Stimulated activated CD8-positive, alpha-beta memory T cell treated with anti-CD3 and anti-CD28 coated beads, Interleukin-12 subunit alpha, Interleukin-12 subunit beta, amount 100 ng/mL, for 24 hours (primary cell): ENCODE data around the gene BRAT1.
"Not testable (repeated sequence)": the region's sequence is repeated elsewhere in the genome, so short reads cannot be mapped to it uniquely, and the experiment has no call there.

Experiments used
- DNase-seq: peaks from one replicate; pipeline ENCODE4 v3.0.0-alpha.2; 2020; ENCODE audit errors: extremely low read depth

The BRAT1 gene

DNA sequence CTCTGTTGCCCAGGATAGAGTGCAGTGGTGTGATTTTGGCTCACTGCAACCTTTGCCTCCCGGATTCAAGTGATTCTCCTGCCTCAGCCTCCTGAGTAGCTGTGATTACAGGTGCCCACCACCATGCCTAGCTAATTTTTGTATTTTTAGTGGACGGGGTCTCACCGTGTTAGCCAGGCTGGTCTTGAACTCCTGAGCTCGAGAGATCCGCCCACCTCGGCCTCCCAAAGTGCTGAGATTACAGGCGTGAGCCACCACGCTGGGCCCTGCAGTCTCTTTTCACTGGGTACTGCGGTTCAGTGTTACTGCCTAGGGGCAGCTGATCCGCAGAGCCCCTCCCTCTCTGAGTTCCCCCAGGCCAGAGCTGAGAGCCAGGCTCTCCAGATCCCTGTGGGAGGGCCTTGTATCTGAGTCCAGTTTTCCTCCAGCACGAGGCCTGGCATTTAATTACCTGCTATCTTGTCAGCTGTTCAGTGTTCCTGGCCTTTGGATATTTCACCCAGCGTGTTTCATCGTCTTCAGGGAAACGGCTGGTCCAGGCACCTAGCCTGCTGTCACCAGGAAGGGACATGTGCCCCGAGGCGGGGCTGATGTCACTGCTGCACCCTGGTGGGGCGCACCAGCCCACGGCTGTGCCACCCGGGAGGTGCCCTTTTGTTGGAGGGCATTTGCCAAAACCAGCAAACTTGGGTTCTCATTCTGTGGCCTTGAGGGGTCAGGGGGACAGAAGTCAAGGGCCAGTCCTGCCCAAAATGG lies 19.3 kb downstream of the BRAT1 start:
- DNase-seq = not testable (repeated sequence)

DNA sequence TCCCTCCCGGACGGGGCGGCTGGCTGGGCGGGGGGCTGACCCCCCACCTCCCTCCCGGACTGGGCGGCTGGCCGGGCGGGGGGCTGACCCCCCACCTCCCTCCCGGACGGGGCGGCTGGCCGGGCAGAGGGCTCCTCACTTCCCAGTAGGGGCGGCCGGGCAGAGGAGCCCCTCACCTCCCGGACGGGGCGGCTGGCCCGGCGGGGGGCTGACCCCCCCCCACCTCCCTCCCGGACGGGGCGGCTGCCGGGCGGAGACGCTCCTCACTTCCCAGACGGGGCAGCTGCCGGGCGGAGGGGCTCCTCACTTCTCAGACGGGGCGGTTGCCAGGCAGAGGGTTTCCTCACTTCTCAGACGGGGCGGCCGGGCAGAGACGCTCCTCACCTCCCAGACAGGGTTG lies 21.1 kb downstream of the BRAT1 start:
- not testable (repeated sequence) for DNase-seq

DNA sequence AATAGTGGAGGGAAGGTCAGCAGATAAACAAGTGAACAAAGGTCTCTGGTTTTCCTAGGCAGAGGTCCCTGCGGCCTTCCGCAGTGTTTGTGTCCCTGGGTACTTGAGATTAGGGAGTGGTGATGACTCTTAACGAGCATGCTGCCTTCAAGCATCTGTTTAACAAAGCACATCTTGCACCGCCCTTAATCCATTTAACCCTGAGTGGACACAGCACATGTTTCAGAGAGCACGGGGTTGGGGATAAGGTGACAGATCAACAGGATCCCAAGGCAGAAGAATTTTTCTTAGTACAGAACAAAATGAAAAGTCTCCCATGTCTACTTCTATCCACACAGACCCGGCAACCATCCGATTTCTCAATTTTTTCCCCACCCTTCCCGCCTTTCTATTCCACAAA lies 21.8 kb downstream of the BRAT1 start:
- DNase-seq = not testable (repeated sequence)

DNA sequence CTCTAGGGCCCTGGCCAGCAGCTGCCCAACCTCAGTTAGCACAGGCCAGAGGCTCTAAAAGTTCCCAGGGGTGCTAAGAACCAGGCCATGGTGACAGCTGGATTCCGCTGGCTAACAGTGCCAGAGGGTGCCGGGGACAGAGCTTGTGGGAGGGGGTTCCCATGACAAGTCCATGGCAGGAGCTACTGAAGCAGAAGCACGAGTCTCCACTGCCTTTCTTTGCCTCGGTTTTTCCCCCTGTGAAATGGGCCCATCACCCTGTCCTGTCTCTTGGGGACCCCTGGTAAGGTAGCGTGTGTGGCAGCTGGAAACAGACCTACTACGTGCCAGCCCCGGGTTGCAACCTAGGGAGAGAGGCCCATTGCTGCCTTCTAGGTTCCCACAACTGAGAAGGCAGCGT lies 22.5 kb downstream of the BRAT1 start:
- not testable (repeated sequence) for DNase-seq

DNA sequence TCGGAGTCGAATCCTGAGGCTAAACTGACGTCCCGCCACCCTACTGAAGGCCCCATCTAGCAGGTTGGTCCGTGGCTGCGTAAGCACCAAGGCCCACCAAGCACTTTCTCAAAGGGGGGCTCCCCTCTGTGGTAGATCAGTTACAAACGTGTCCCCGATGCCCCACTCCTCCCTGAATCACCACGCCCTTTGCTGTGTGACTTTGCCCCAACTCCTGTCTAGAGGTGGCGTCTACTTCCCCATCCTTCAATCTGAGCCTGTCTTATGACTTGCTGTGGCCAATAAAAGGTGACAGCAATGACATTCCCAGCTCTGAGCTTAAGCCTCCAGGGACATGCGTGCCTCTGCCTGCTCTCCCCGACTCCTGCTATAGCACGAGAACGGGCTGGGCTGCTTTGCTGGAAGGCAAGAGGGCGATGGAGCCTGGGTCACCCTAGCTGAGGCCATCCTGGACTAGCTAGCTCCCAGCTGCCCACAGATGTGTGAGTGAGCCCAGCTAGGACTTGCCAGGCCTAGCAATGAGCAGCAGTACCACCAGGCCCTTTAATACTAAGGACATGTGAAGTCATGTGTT lies 23.0 kb downstream of the BRAT1 start:
- DNase-seq = not testable (repeated sequence)

DNA sequence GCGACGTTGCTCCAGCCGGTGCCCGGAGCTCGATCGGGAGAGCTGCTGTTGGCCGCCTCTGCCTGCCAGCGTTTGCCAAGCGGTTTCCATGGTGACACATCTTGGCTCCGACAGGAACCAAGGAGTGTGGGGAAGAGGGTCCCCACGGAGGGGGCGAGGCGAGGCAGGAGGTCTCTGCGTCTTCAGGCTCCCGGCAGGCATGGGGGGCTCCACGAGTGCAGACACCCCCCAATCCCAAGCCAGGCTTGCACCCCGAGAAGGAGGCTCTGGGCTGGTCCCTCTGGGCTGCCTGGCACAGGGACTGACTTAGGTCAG lies 23.6 kb downstream of the BRAT1 start:
- not testable (repeated sequence) for DNase-seq

DNA sequence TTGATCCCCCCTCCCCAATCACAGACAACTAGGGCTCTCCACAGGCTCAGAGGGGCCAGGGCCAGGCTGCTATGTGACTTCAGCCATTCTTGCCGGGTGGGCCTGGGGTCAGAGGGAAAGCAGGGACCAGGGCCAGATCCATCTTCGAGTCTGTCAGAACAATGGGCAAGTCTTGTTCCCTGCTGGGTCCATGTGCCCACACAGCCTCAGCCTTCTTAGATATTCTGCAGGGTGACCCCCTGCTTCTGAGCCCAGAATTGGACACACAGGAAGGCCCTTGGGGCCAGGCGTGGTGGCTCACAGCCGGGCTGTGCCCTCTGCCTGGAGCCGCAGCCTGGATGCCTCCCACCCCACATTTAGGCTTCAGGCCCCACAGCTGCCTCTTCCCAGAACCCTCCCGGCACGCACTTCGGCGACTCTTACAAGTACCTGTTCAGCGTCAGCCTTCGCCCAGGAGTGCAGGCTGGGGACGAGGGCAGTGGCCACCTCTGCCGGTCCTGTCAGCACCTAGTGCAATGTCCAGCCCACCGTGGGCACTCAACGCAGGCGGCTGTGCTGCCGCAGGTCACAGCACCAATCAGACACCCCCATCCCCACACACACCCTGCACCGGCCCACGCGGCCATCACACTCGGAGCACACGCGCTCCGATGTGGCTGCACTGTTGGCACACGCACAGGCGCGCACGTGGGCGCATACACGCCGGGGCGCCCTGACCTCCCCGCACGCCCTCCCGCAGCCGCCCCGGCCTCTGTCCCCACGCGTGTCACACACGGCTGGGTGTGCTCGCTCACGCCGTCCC lies 24.1 kb downstream of the BRAT1 start:
- DNase-seq = not testable (repeated sequence)

DNA sequence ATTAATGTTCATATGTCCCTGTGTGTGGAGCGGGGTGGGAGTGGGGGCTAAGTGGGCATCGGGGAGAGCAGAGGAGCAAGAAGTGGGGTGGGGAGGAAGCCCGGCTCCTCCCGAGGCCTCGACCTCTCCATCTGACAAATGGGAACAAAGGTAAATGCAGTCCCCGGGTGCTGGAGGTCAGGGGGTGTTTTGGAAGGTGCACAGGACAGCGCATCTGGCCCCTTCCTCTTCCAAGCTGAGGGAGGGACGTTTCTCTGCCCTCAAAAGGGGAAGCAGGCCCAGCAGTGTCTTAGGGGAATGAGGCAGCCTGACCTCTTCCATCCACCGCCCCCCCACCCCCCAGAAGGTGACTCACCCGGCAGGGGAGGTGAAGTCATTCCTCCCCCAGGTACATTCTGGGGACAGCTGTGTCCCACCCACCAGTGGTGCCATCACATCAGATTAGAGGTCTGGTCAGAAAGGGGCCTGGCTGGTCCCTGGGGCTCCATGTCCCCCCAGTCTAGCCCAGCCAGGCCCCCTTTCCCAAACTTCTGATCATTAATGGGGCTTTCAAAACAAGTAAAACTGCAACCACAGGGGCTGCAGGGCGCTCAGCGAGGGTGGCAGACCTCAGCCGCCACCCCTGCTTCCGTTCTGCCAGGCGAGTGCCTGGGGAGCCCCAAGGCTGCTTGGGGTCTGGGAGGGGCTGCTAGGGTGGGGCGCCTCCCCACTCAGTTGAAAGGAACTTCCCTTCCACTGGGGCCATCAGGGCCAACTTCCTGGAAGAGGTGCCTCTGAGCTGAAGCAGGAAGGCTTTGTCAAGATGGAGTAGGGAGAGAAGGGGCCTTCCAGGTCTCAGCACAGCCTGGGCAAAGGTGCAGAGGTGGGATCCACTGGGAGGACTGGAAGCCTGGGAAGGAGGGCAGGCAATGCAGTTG lies 25.0 kb downstream of the BRAT1 start:
- no peak for DNase-seq

DNA sequence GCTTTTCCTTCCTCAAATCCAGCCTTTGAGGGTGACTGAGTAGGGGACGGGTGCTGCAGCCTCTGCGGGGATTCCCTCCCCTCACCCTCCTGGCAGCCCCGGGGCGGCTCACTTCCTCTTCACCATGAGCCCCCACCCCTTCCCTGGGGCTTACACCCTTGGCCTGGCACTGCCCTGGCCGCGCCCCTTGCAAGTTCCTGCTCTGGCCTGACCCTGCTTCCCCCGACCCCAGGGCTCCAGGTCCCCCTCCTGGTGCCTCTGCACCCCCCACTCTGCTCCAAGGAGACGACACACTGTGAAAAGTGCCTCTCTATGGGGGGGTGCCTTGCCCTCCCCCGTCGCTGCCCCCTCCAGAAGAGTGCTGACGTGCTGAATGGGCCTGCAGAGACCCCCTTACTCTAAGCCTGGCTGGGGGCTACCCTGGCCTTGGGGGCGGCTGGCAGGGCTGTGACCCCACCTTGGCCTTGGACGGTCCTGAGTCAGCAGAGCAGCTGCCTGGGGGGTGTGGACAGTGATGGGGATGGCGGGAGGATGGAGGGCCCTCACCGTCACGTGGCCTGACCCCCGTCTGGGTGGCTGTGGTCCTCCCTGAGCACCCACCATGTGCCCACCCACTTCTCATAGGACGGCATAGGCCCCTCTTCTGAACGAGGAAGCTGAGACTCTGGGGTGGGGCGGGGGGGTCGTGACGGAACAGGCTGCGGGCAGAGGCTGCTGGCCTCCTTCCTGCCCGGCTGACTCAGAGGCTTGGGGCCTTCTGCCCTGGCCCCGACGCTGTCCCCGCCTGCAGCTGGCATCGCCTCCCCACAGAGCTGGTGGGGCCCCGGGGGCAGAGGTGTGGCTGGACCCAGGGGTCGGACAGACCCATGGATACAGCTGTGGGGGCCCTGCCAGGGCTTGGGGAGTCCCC lies 25.9 kb downstream of the BRAT1 start:
- no peak for DNase-seq

DNA sequence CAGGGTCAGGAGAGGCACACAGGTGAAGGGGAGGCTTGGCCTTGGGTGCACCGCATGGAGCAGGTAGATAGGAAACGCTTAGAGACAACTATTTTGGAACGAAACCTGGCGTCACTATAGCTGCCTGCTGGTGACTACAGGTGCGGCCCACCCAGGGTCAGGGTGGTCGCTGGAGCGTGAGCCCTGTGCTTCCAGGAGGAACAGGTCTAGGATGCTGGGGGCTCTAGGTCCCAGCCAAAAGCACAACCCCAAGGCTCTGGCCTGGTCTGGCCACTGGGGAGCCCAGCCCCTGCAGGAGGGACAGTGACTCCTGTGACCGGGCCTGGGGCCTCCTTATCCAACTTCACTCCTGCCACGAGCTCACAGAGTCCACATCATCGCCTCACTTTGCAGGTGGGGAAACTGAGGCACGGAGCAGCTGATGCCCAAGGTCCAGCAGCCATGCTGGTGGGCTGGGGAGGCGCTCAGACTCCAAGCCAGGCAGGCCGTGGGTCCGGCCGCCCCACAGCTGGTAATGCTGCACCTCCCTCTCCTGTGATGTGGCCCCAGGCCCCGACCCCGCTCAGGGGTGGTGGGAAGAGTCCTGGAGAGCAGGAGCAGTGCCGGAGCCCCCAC lies 26.7 kb downstream of the BRAT1 start:
- DNase-seq = no peak

DNA sequence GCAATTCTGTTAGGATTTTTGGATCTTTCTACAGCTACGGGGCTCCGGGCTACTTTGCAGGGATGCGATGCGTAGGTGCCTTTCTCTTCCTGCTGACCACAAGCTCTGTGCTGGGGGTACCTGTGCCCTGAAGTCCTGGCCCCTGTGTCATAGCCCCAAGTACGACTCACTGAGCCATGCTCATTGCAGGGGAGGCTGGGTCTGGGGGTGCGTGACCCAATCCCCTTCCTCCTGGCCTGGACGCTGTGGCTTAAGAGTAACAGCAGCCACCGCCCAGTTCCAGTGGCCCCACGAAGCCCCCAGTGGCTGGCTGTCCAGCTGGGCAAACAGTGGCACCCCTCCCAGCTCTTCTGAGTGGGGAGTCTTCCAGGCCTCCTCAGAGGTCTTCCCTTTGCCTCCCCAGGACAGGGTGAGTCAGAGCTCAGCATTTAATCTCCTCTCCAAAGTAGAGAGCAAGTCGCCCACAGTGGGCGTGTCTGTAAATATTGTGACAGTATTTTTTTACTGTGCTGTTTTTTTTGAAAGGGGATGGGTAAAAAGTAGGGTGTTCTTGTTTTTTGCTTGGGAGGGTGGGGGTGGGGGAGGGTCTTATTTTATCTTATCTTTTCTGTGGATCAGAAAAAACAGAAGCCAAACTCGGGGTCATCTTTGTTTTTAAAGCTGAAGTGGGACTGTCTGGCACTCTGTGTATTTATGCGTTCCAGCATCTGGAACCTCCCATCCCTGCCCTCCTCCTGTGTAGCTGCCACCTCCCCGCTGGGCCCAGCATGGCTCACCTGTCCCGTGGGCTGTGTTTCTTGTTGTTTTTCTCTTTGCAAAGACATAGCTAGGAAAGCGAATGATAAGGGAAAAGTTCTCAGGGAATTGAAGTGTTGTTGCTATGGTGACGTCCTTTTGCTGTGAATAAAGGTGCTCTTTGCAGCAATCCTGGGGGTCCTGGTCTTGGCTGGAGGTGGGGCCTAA lies 27.5 kb downstream of the BRAT1 start:
- no peak for DNase-seq

DNA sequence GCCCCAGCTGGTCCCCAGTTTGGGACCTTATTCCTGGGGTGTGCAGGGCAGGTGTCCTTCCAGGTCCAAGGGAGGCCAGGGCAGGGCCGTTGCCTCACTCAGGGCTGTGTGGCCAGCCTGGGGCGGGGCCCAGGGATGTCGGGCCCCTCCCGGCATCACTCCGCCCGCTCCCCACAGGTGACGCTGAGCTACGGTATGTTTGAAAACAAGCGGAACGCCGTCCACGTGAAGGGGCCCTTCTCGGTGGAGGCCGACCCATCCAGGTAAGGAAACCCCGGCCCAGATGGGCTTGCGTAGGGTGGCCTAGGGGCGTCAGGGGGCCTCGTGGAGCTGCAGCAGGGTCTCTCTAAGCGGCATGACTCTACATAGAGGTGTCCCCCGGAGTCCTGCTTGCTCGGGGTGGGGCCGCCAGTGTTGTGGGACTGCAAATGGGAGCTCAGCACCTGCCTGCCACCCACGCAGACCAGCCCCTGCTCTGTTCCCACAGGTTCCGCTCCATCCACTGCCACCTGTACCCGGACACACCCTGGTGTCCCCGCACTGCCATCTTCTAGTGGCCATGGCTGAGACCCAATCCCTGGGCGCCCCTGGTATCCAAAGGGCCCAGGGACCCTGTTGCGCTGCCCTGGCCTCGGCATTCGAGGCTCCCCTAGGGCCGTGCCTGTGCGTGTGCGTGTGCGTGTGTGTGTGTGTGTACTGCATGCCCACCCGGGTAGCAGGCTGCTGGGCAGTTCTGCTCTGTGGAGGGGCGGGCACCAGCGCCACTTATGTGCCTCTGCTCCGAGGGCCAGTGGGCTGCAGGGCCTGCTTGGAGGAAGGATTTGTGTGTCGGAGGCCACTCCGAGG lies 28.4 kb downstream of the BRAT1 start:
- no peak for DNase-seq

DNA sequence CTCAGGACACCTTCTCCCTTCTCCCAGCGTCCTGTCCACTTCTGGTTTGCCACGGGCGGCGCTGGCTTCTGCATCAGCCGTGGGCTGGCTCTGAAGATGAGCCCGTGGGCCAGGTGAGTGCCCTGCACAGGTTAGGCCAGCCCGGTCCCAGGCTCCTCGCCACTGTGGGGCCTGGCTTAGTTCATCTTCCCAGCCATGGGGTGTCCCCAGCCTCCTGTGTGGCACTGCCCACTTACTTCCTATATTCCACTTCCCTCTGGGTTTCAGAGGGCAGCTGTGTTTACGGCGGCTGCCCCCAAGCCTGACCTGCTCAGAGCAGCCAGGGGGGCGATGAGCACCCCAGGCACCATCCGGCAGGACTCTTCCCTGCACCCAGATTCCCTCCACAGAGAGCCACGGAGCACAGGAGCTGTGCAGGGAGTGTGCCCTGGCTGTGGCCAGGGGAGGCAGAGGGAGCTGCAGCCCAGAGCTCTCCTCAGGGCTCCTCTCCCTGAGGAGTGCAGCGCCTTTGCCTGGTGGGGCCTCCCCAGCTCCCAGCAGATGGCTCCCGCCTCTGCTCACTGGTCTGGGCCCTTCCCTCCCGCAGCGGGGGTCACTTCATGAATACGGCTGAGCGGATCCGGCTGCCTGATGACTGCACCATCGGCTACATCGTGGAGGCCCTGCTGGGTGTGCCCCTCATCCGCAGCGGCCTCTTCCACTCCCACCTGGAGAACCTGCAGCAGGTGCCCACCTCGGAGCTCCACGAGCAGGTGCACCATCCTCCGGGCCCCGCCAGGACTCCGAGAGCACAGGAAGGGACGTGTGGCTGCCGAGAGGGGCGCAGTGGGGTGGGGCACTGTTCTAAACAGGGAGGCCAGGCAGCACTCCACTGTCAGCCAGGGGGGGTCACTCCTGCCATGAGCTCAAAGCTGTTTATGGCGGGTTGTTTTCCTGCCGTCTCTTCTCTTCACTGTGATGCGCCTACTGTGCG lies 29.4 kb downstream of the BRAT1 start:
- no peak for DNase-seq

DNA sequence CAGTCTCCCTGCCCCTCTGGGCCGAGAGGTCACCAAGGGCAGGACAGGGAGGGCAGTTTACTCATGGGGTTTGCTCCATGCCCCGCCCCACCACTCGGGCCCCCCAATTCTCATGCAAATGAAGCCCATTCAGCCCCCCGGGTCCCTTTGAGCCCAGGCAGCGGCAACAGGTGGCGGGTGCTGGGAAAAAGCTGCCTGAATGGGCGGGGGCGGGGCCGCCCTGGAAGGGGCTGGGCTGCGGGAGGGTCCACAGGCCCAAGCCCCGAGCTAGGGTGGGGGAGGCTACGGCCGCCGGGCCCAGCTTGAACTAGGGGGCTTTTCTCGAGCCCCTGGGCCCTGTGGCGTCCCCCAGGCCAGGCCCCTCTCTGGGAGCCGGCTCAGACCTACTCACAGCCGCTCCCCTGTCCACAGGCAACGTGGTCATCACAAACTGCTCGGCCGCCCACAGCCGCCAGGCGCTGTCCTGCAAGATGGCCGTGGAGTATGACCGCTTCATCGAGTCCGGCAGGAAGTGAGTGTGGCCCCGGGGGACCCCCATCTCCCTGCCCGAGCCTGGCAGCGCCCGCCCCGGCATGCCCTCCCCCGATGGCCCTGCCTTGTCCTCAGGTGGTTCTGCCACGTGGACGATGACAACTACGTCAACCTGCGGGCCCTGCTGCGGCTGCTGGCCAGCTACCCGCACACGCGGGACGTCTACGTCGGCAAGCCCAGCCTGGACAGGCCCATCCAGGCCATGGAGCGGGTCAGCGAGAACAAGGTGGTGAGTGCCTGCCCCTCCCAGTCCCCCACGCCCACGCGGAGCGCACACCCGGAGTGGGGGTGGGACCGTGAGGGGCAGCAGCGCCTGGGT lies 30.3 kb downstream of the BRAT1 start:
- no peak for DNase-seq

DNA sequence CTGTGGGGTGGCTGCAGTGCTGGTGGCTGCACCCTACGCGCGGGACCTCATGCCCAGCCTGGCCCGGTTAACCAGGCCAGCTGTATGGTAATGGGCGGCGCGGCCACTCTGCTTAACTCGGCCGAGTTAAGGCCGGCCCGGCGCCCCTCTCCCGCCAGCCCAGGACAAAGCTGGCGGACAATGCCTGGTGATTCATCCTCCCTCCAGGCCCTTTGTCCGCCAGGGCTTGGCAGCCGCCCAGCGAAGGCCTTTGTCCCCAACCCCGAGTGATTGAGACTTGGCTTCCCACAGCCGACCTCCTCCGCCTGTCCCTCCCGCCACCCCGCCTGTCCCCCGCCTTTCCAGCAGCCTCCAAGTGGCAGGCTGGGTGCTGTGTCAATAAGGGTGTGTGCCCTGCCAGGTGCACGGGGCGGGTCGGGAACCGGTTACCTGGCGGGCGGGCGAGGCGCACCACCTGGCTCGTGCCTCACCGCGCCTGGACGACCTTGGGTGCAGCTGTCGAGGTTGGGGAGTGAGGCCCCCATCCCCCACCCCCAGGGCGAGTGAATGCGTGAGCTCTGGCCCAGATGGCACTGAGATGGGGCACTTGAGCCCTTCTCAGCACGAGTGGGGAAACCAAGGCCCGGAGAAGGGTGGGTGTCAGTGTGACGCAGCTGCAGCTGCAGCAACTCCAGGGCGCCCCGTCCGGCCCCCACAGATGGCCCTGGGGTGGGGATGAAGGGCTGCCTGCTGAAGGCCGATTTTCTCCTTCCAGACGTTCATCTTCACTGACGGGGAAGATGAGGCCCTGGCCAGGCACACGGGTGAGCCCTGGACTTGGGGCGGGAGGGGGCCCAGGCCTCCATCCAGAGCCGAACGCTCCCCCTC lies 31.1 kb downstream of the BRAT1 start:
- no peak for DNase-seq
